ENCODE results near the gene ZNF736.
"Not testable (repeated sequence)": the region's sequence is repeated elsewhere in the genome, so short reads cannot be mapped to it uniquely, and the experiment has no call there.

The ZNF736 gene

DNA sequence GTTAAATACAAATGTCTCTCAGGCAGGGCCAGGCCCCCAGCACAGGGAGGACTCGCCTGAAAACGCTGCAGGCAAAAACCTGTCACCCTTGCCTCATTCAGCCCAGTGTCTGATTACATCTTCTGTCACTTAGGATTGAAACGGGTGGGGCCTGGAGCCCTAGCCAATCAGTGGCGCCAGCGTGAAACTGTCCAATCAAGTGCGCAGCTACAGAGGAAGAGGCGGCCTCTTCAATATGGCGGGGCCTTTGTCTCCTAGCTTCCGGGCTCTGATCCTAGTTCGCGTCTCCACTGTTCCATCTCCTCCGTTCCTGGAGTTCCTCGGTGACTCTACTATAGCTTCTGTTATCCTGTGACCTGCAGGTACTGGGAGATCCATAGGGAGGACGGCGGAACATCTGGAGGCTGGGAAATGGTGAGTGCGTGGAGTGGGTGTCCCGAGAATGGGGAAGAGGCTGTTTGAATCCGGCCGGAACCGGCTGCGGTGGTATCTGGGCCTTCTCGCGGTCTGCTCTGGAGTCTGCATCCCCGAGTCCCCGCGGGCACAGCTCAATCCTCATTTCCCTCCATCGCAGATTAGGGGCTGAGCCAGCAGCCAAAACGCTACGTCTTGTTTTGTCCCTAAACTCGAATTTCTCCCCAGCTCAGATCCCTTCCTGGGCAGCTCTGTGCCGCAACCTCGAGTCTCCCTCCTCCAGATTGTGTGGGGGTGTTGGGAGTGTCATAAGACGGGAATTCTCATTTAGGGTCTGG lies at the start of gene ZNF736:
ZNF736 (plus strand) TSS at position 222 of the 752 bp plus-strand sequence; CDS start at position 412, 190 bp downstream.
- DNase-seq (ENCODE audit: low read depth in 2 of 2) = peak; percentile 55 to 65

GRCh38 chr7:64266341-64266919 lies 47.3 kb upstream of the ZNF736 start:
- no peak for DNase-seq (ENCODE audit: low read depth in 2 of 2)

DNA sequence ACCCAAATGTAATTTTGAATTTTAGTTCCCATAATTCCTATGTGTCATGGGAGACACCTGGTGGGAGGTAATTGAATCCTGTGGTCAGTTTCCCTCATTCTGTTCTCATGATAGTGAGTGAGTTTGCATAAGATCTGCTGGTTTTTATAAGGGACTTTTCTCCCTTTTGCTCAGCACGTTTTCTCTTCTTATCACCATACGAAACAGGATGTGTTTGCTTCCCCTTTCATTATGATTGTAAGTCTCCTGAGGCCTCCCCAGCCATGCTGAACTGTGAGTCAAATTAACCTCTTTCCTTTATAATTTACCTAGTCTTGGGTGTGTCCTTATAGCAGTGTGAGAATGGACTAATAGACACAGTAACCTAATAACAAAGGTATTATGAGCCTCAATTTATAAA lies 36.1 kb upstream of the ZNF736 start:
- no peak for DNase-seq (ENCODE audit: low read depth in 2 of 2)

DNA sequence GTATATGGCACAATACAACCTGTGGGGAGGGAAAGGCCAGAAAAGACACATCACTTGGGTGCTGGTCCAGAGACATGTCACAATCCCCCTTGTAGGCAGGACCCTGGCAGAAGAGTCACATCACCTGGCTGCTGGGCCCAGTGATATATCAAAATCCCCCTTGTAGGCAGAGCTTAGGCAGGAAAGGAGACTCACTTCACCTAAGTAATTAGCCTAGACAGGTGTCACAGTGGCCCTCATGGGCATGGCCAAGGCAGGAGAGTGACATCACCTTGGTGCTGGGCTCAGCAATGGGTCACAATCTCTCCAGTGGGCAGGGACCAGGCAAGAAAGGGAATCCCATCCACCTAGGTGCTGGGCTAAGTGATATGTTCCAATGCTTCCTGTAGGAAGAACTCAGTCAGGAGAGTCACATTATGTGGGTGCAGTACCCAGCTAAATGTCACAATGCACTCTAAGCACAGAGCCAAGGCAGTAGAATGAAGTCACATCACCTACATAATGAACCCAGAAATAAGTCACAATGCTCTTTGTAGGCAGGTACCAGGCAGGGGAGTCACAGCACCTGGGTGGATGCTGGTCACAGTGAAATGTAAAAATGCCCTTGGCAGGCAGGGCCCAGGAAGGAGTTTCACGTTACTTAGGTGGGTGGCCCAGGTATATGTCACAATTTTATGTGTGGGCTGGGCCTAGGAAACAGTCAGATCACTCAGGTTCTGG lies 18.9 kb upstream of the ZNF736 start:
- DNase-seq (ENCODE audit: low read depth in 2 of 2) = no peak

DNA sequence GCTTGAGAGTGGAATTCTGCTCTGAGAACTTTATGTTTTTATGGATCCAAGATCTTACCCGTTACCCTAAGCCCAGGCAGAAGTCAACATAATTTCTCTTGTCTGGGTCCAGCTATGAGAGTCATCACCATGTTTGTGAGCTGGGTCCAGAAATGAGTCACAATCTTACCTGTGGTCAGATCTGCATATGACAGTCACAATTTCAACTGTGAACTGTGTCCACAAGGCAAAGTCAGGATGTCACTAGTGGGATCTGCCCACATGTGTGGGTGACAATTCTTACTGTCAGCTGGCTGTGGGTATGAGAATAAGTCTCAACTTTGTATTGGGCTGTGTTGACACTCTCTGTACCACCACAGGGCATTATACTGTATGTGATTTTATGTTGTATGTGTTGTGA lies 16.3 kb upstream of the ZNF736 start:
- not testable (repeated sequence) for DNase-seq (ENCODE audit: low read depth in 2 of 2)

DNA sequence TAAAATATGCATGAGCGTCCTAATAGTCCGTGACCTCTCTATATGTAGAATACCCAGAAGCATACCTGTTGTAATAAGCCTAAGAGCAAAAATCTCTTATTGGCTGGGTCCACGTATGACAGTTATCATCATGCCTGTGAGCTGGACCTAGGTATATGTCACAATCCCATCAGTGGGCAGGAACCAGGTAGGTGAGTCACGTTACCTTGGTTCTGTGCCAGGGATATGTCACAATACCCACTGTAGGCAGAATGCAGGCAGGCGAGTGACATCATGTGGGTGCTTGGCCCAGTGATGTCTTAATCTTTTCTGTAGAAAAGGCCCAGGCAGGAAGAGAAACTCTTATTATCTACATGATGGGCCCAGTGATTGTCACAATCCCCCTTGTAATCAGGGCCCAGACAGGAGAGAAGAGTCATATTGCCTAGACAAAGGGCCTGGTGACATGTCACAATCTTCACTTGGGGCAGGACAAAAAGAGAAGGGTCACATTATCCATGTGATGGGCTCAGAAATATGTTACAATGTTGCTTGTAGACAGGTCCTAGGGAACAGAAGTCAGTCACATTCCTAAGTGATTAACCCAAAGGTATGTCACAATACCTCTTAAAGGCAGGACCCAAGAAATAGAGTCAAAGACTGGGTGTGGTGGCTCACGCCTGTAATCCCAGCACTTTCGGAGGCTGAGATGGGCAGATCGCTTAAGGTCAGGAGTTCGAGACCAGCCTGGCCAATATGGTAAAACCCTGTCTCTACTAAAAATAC lies 12.9 kb upstream of the ZNF736 start:
- no peak for DNase-seq (ENCODE audit: low read depth in 2 of 2)

- DNase-seq (ENCODE audit: low read depth in 2 of 2) = peak; percentile 78 to 82
Measured at GRCh38 chr7:64307254-64308015, 6.3 kb upstream of the ZNF736 start.

DNA sequence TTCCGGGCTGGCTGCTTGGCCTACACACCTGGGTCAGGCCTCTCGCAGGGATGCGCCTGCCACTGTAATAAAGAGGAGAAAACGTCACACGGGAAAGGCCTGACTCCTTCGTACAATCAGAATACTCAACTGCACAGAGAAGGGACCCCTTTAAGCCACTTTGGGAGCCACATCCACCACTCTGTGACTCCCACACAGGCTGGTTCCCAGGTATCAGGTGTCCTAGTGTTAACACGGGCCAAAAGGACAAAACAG lies 5.8 kb upstream of the ZNF736 start:
- no peak for DNase-seq (ENCODE audit: low read depth in 2 of 2)

DNA sequence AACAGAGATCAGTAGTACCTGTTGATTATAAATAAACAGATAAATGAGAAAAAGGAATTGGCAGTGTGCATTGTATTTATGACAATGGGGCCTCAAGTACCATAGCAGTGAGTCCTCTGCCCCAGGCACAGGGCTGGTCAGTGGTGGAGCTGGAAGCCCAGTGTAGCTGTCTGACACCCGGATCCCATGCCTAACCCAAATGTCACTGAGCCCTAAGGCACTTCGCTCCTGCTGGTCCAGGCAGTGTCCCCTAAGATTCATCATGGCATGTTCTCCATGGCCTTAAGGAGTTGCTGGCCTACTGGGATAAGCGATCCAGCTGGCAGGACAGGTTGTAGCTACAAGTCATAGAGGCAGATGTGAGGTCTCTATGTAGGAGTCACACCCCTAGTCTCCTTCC lies 3.3 kb upstream of the ZNF736 start:
- no peak for DNase-seq (ENCODE audit: low read depth in 2 of 2)

- no peak for DNase-seq (ENCODE audit: low read depth in 2 of 2)
Measured at GRCh38 chr7:64312826-64313225, 935 bp upstream of the ZNF736 start.

DNA sequence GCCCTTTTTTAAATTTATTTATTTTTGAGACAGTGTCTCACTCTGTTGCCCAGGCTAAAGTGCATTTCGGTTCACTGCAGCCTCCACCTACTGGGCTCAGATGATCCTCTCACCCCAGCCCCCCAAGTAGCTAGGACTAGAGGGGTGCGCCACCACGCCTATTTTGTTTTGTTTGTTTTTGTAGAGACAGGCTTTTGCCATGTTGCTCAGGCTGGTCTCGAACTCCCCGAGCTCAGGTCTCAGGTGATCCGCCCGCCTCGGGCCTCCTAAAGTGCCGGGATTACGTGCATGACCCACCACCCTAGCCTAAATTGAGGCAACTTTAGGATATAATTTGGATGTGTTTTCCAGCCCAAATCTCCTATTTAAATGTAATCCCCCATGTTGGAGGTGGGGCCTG lies 805 bp downstream of the ZNF736 start:
- no peak for DNase-seq (ENCODE audit: low read depth in 2 of 2)

DNA sequence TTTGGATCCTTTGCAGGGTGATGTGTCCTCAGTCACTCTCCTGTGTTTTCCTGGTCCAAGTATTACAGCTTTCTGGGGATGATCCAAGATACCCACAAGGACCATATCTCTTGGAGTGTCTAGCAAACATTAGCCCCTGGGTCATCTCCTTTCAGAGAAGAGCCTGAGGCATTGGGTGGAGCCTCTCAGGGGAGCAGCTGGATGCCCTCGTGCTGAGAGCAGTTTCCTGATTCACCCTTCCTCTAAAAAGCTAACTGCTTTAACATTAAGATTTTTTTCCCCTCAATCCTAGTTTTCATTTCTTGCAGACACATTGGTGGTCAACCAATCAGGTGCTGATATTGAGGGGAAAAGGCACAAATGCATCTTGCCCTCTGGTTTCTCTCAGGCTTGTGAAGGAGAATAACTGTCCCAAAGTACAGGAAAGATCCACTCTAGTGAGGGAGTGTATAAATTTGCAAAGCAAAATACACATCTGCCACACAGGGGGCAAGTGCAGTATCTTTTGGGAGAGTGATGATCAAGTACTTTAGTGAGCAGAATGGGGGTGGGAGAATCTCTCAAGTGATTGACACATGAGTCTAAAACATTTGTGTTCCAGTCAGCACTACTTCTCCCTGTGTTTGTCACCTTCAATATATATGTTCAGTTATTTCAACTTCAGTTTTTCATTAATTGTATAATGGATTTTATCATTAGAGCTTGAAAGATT lies 2.4 kb downstream of the ZNF736 start:
- not testable (repeated sequence) for DNase-seq (ENCODE audit: low read depth in 2 of 2)

GRCh38 chr7:64320547-64321513 lies 7.1 kb downstream of the ZNF736 start:
- DNase-seq (ENCODE audit: low read depth in 2 of 2) = no peak

GRCh38 chr7:64324166-64324565 lies 10.4 kb downstream of the ZNF736 start:
- DNase-seq (ENCODE audit: low read depth in 2 of 2) = not testable (repeated sequence)

DNA sequence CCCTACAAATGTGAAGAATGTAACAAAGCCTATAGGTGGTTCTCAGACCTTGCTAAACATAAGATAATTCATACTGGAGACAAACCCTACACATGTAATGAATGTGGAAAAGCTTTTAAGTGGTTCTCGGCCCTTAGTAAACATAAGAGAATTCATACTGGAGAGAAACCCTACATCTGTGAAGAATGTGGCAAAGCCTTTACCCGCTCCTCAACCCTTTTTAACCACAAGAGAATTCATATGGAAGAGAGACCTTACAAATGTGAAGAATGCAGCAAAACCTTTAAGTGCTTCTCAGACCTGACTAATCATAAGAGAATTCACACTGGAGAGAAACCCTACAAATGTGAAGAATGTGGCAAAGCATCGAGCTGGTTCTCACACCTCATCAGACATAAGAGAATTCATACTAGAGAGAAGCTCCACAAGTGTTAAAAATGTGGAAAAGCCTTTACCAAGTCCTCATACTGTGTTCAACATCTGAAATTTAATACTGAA lies 35.0 kb downstream of the ZNF736 start:
- not testable (repeated sequence) for DNase-seq (ENCODE audit: low read depth in 2 of 2)

DNA sequence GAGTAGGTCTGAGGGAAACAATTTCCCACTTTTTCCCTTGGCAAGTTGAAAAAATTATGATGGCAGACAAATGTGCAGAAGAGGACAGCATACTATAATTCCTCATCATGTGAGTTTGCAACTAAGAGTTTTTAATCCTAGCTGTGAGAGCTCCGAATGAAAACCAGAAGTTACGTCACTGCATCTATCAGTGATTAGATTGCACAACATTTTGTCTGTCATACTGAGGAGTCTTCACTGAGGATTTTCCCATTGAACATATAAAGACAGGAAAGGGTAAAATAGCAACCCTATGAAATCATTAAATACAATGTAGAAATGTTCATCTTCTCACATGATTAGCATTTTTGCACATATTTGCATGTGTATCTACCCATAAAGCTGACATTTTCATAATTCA lies 45.8 kb downstream of the ZNF736 start:
- no peak for DNase-seq (ENCODE audit: low read depth in 2 of 2)

DNA sequence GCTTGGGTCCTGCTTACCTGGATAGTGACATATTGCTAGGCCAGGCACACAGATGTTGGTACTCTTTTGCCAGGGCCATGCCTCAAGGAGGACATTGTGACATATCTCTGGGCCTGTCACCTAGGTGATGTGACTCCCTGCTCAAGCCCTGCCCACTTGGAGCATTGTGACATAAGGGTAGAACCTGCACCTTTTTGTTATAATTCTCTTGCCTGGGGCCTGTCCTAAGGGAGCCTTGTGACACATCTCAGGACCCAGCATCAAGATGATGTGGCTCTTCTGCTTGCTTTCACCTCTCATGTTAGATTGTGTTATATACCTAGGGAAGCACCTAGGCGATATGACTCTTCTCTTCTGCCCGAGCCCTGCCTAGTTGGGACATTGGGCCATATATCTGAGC lies 57.4 kb downstream of the ZNF736 start:
- no peak for DNase-seq (ENCODE audit: low read depth in 2 of 2)

DNA sequence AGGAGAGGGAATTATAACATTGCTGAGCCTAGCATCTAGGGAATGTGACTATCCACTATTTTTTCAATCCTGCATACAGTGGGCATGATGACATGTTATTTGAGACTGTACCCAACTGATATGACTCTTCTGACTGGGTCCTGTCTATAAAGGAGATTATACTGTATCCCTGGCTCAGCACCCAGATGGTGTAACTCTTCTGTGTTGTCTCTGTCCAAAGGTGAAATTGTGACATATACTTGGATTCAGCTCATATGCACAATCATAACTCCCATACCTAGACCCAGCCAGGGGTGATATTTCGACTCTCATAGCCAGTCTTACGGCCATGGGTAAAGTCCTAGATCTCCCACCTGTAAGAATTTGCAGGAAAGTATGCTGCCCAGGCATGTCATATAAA lies 59.3 kb downstream of the ZNF736 start:
- DNase-seq (ENCODE audit: low read depth in 2 of 2) = no peak

DNA sequence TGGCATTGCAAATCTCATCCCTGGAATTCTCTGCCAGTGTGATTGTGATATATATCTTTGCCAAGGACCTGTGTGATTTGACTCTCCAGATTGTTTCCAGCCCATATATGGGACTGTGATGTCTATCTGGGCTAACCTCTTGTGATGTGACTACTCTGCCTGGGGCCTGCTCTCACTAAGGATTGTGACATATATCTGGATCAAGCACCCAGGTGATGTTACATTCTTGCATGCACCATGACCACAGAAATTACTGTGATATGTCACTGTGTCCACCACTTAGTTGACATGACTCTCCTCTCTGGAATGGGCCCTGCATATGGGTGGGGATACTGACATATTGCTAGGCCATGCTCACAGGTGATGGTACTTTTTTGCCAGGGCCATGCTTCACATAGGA lies 86.6 kb downstream of the ZNF736 start:
- no peak for DNase-seq (ENCODE audit: low read depth in 2 of 2)

Measured in stimulated activated CD4-positive, alpha-beta T cell treated with anti-CD3 and anti-CD28 coated beads, Interleukin-1b, Interleukin-23, amount 100 ng/mL, for 1 hour (primary cell).